ENCODE data around the gene TMEM132E. TPM values are rescaled to one million over a fixed set of nuclear protein-coding genes. Genes with fewer than 3 reads are reported as not detected.
A peak's percentile ranks its signal among the peaks of the same experiment; 100 is the strongest.

The TMEM132E gene
- total and polyA plus RNA-seq, 2 of the 8 experiments (the other 6 are each of a cell fraction or from before 2014, with no cell fraction given) = 0.45 to 0.60 TPM

- Histone ChIP-seq H3K4me3 (ENCODE audit: extremely low read depth in 1 of 4, insufficient read depth in 2 of 4, low read depth in 3 of 4, low read length in 4 of 4) (no peak overlapping the region), H3K79me1 (ENCODE audit: low read depth, low read length) (no peaks in the 10 kb centered on the region), H2AK5ac (ENCODE audit: low read depth, low read length) (no peak overlapping the region), H4K91ac (replicated peaks; ENCODE audit: insufficient read length, low read length) (no peak overlapping the region), H2BK20ac (ENCODE audit: low read length) (no peak overlapping the region), H2BK120ac (replicated peaks; ENCODE audit: low read depth, low read length) (no peak overlapping the region), H3K36me3 (ENCODE audit: control insufficient read depth in 2 of 4, insufficient read depth in 4 of 4, low read length in 3 of 4) (no peaks in the 10 kb centered on the region), H3K9ac (replicated peaks in 1 of 4; ENCODE audit: extremely low read depth in 1 of 4, low read depth in 3 of 4, low read length in 3 of 4) (no peak overlapping the region), H3K14ac (ENCODE audit: insufficient read length) (no peak overlapping the region), H3K18ac (ENCODE audit: extremely low read depth, low read length) (no peak overlapping the region), H4K8ac (ENCODE audit: extremely low read depth, insufficient read depth, low read length) (peak overlapping the region; percentile 72; the same call in 1 of the 2 replicates), H3K56ac (replicated peaks; ENCODE audit: insufficient read length, low read depth, low read length) (no peak overlapping the region), H3K27ac (ENCODE audit: low read depth, low read length) (no peak overlapping the region), H3K27me3 (replicated peaks in 1 of 4; ENCODE audit: control insufficient read depth in 3 of 4, extremely low read depth in 1 of 4, insufficient read depth in 3 of 4, low read length in 3 of 4) (peaks cover 0 to 16% (median 4%) of the 10 kb centered on the region in 4 experiments; a peak in 4 of 7 replicates), H3K4ac (replicated peaks; ENCODE audit: insufficient read length, low read depth, low read length) (no peak overlapping the region), H2AFZ (ENCODE audit: low read length) (no peak overlapping the region), H4K20me1 (replicated peaks in 1 of 2; ENCODE audit: control insufficient read depth in 1 of 2, insufficient read depth in 2 of 2, low read length in 2 of 2) (peaks cover 0 to 2% of the 10 kb centered on the region in 2 experiments), H3K79me2 (ENCODE audit: control insufficient read depth in 1 of 2, insufficient read depth in 2 of 2, low read length in 2 of 2) (no peaks in the 10 kb centered on the region; a peak in 1 of 4 replicates), H2BK15ac (ENCODE audit: low read length) (no peak overlapping the region), H3K23me2 (ENCODE audit: low read depth, low read length) (peaks cover 6% of the 10 kb centered on the region; the same call in 1 of the 2 replicates), H3K4me1 (replicated peaks in 1 of 4; ENCODE audit: control insufficient read depth in 3 of 4, insufficient read depth in 4 of 4, low read length in 3 of 4) (peaks cover 0 to 11% (median 4%) of the 10 kb centered on the region in 4 experiments; a peak in 4 of 7 replicates), H3K4me2 (ENCODE audit: insufficient read depth in 1 of 2, low read depth in 2 of 2, low read length in 2 of 2) (no peak overlapping the region), H4K5ac (ENCODE audit: insufficient read length, low read depth, low read length) (no peak overlapping the region), H3K9me3 (ENCODE audit: insufficient read depth in 2 of 2, low read depth in 1 of 2, low read length in 1 of 2) (no peaks in the 10 kb centered on the region), H2BK12ac (ENCODE audit: low read depth, low read length) (no peak overlapping the region), H3K23ac (ENCODE audit: insufficient read length) (no peak overlapping the region), H2BK5ac (ENCODE audit: low read depth, low read length) (no peak overlapping the region)
- ChIA-PET CTCF (ENCODE audit: partially characterized antibody) (interaction anchor here (0.7 to 2.8 kb wide), 10 partner anchors 11 to 324 kb away, joined by 3 to 10 read pairs (median 4); partner anchors contain the start of gene TMEM132E), POLR2A (ENCODE audit: partially characterized antibody) (interaction anchor here (1.0 kb wide), 1 partner anchor 10 kb away, joined by 5 read pairs; no protein-coding TSS in a partner anchor)
- peak; percentile 36 for TF ChIP-seq EZH2 (IDR thresholded peaks at IDR 0.05; ENCODE audit: low read depth, low read length, severe bottlenecking)
- TF ChIP-seq CHD2 (IDR thresholded peaks at IDR 0.05; ENCODE audit: low read length) = no peak
- TF ChIP-seq JUND (IDR thresholded peaks at IDR 0.05; ENCODE audit: low read length) = peak; percentile 41; the same call in 1 of the 2 replicates
- TF ChIP-seq CEBPB (IDR thresholded peaks at IDR 0.05; ENCODE audit: low read depth, low read length) = peak; percentile 85
- TF ChIP-seq JUN (IDR thresholded peaks at IDR 0.05; ENCODE audit: low read depth, low read length) = no peak
- no peak for FAIRE-seq
- 76% methylated on average over 11 of the region's 11 CpGs; no CpG with 5 or more reads in 1 of the 2 experiments for WGBS, 2 experiments (ENCODE audit: extremely low coverage in 1 of 2, insufficient coverage in 1 of 2, insufficient read length in 1 of 2, insufficient replicate concordance in 2 of 2, low coverage in 1 of 2, low lambda C conversion rate in 2 of 2, missing lambda C conversion rate in 1 of 2)
- no peak for DNase-seq (ENCODE audit: low read depth in 1 of 2, low spot score in 2 of 2)
Observed at GRCh38 chr17:34567691-34568465, 11.5 kb upstream of the TMEM132E start.

Data from H1 (cell line).